ENCODE measurements around the gene RPS4Y1. TPM values are rescaled to one million over a fixed set of nuclear protein-coding genes. Genes with fewer than 3 reads are reported as not detected.
"Not testable (repeated sequence)": the region's sequence is repeated elsewhere in the genome, so short reads cannot be mapped to it uniquely, and the experiment has no call there.

The RPS4Y1 gene
- total RNA-seq, 1 donor from 2014 or later, result not detected

- DNase-seq (ENCODE audit: low spot score in 2 of 2), result no peak
- Histone ChIP-seq H3K36me3 (no peaks in the 10 kb centered on the region), H3K4me3 (no peak overlapping the region), H3K27ac (no peak overlapping the region), H3K9me3 (no peaks in the 10 kb centered on the region), H3K4me1 (no peaks in the 10 kb centered on the region), H3K27me3 (no peaks in the 10 kb centered on the region)
- no peak for TF ChIP-seq CTCF (IDR thresholded peaks at IDR 0.05)
- intact Hi-C loops (cut with DNase I), result no loop called here
These were observed 25.2 kb downstream of the RPS4Y1 start for GRCh38 chrY:2866581-2866980.

DNA sequence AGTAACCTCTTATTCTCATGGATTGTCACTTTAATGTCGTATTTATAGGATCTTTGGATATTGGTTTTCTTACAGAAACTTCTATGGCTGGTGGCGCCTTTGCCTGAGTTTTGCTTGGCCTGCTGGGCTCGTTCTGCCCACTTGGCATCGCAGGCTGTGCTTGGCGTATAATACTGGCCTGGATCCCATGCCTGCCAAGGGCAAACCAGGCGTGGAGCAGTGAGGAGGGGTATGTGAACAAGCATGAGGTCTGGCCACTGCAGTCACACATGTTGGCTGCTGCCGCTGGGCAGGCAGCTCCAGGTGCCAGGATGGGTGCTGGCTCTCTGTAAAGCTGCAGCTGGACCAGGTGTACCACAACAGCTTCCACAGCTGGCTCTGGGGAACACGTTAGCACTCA lies 26.1 kb downstream of the RPS4Y1 start:
- intact Hi-C loops (cut with DNase I), result no loop called here
- no peak for DNase-seq (ENCODE audit: low spot score in 2 of 2)
- TF ChIP-seq CTCF (IDR thresholded peaks at IDR 0.05), result no peak
- Histone ChIP-seq H3K4me1 (no peaks in the 10 kb centered on the region), H3K27ac (no peak overlapping the region), H3K36me3 (no peaks in the 10 kb centered on the region), H3K27me3 (no peaks in the 10 kb centered on the region), H3K9me3 (no peaks in the 10 kb centered on the region), H3K4me3 (no peak overlapping the region)

- no peak for DNase-seq (ENCODE audit: low spot score in 2 of 2)
- Histone ChIP-seq H3K27me3 (no peaks in the 10 kb centered on the region), H3K4me3 (no peak overlapping the region), H3K9me3 (no peaks in the 10 kb centered on the region), H3K27ac (no peak overlapping the region), H3K4me1 (no peaks in the 10 kb centered on the region), H3K36me3 (no peaks in the 10 kb centered on the region)
- intact Hi-C loops (cut with DNase I), result no loop called here
- no peak for TF ChIP-seq CTCF (IDR thresholded peaks at IDR 0.05)
These were observed 26.7 kb downstream of the RPS4Y1 start for GRCh38 chrY:2868035-2868607.

DNA sequence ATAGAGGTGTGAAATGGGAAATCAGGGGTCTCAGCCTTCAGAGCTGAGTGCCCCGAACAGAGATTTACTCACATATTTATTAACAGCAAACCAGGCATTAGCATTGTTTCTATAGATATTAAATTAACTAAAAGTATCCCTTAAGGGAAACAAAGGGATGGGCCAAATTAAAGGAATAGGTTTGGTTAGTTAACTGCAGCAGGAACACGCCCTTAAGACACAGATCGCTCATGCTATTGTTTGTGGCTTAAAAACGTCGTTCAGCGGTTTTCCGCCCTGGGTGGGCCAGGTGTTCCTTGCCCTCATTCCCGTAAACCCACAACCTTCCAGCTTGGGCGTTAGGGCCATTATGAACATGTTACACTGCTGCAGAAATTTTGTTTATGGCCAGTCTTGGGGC lies 30.8 kb downstream of the RPS4Y1 start:
- DNase-seq (ENCODE audit: low spot score in 2 of 2); H3K36me3 ChIP-seq; H3K9me3 ChIP-seq; H3K27ac ChIP-seq; H3K27me3 ChIP-seq; H3K4me3 ChIP-seq; intact Hi-C loops (cut with DNase I); H3K4me1 ChIP-seq: not testable (repeated sequence)

GRCh38 chrY:2874211-2874610 lies 32.8 kb downstream of the RPS4Y1 start:
- Histone ChIP-seq H3K4me3 (no peak overlapping the region), H3K4me1 (no peaks in the 10 kb centered on the region), H3K27ac (no peak overlapping the region), H3K9me3 (no peaks in the 10 kb centered on the region), H3K27me3 (no peaks in the 10 kb centered on the region), H3K36me3 (no peaks in the 10 kb centered on the region)
- intact Hi-C loops (cut with DNase I), result no loop called here
- no peak for DNase-seq (ENCODE audit: low spot score in 2 of 2)
- no peak for TF ChIP-seq CTCF (IDR thresholded peaks at IDR 0.05)

- intact Hi-C loops (cut with DNase I), result no loop called here
- Histone ChIP-seq H3K27me3 (no peaks in the 10 kb centered on the region), H3K27ac (no peak overlapping the region), H3K36me3 (no peaks in the 10 kb centered on the region), H3K4me3 (no peak overlapping the region), H3K4me1 (no peaks in the 10 kb centered on the region), H3K9me3 (no peaks in the 10 kb centered on the region)
- DNase-seq (ENCODE audit: low spot score in 2 of 2), result no peak
- no peak for TF ChIP-seq CTCF (IDR thresholded peaks at IDR 0.05)
These were observed 42.2 kb downstream of the RPS4Y1 start for GRCh38 chrY:2883561-2883960.

Measured in ascending aorta (tissue), 2 donors.